MCF 10A (cell line): ENCODE results near the gene TULP3. TPM values are rescaled to one million over a fixed set of nuclear protein-coding genes. Genes with fewer than 3 reads are reported as not detected.
"Not testable (repeated sequence)": the region's sequence is repeated elsewhere in the genome, so short reads cannot be mapped to it uniquely, and the experiment has no call there.

Experiments
- BruUV-seq: library from RNA; stranded (reverse); fragments of 400-500 nt; replicated peaks from 2 replicates; lab custom pipeline; 2021; lab: Mats Ljungman, UMichigan
- CTCF ChIA-PET: fragments of 300-600 bp; sonication (Branson Sonifier 250); formaldehyde crosslinking; extraction: SDS; loops from one replicate; lab custom pipeline; 2021; ENCODE audit warnings: antibody characterized with exemption, inconsistent platforms; lab: Yijun Ruan, JAX
- POLR2A ChIA-PET: fragments of 300-600, 350-650 bp; sonication (Branson Sonifier 250); formaldehyde crosslinking; extraction: SDS; loops from one replicate; lab custom pipeline; 2020; ENCODE audit warnings: antibody characterized with exemption, inconsistent platforms; lab: Yijun Ruan, JAX
- DNase-seq: peaks from one replicate; pipeline ENCODE4 v3.0.0-alpha.2; 2018; ENCODE audit not compliant: unreplicated experiment
- H3K27ac Mint-ChIP-seq: one replicate; pipeline ENCODE4 v1.8.0; 2022; ENCODE audit warnings: mild to moderate bottlenecking, low read depth, mixed read lengths; ENCODE audit not compliant: unreplicated experiment
- H3K27me3 Mint-ChIP-seq: one replicate; pipeline ENCODE4 v1.8.0; 2022; ENCODE audit warnings: mixed read lengths; ENCODE audit not compliant: insufficient read depth, unreplicated experiment
- H3K36me3 Mint-ChIP-seq: one replicate; pipeline ENCODE4 v1.8.0; 2022; ENCODE audit warnings: mild to moderate bottlenecking, moderate library complexity, mixed read lengths; ENCODE audit not compliant: insufficient read depth, unreplicated experiment
- H3K4me1 Mint-ChIP-seq: one replicate; pipeline ENCODE4 v1.8.0; 2022; ENCODE audit warnings: mixed read lengths; ENCODE audit not compliant: insufficient read depth, unreplicated experiment
- H3K4me3 Mint-ChIP-seq: one replicate; pipeline ENCODE4 v1.8.0; 2022; ENCODE audit warnings: mild to moderate bottlenecking, moderate library complexity, mixed read lengths; ENCODE audit not compliant: unreplicated experiment
- H3K9me3 Mint-ChIP-seq: one replicate; pipeline ENCODE4 v1.8.0; 2022; ENCODE audit warnings: mixed read lengths; ENCODE audit not compliant: unreplicated experiment
- CTCF ChIP-seq: fragments of 200-600 bp; IDR thresholded peaks from one replicate; pipeline ENCODE4 v1.8.0; 2022; ENCODE audit warnings: antibody characterized with exemption, mild to moderate bottlenecking; ENCODE audit not compliant: unreplicated experiment
- intact Hi-C: fragments of 100-400 bp; cut with micrococcal nuclease; formaldehyde crosslinking; loops from 2 replicates; pipeline ENCODE4 v1.14.1; 2022
- total RNA-seq: library from RNA; stranded (reverse); gene quantifications from 2 replicates; pipeline ENCODE4 v1.2.3, GENCODE V29; 2022

TULP3 gene
- total RNA-seq, 1 experiment from 2014 or later, result 36.2 TPM

DNA sequence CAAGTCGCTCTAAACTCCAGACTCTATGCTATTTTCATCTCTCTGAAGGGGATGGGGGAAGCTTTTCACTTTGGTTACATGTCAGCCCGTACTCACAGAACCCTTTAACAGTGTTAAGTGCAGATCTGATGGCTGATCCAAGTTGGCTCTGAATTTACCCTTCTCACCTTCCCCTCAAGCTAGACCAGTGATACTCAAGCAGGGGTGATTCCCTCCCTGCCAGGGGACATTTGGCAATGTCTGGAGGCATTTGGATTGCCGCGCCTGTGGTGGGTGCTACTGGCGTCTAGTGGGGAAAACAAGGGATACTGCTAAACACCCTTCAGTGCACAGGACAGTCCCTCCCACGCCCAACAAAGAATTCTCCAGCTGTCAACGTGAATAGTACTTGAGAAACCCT, 27.8 kb upstream of the TULP3 start:
- POLR2A ChIA-PET, result interaction anchor here (1.0 kb wide), 1 partner anchor 8 kb away, joined by 4 read pairs; no protein-coding TSS in a partner anchor
- H3K27ac Mint-ChIP-seq, result no peak overlapping the region
- BruUV-seq, result no TSS peak
- no peak for TF ChIP-seq CTCF
- peaks cover 54% of the 10 kb centered on the region for H3K36me3 Mint-ChIP-seq
- no peaks in the 10 kb centered on the region for H3K4me1 Mint-ChIP-seq
- H3K9me3 Mint-ChIP-seq, result no peaks in the 10 kb centered on the region
- no peaks in the 10 kb centered on the region for H3K27me3 Mint-ChIP-seq
- intact Hi-C loops, result no loop called here
- no peak for DNase-seq
- no peak overlapping the region for H3K4me3 Mint-ChIP-seq
- CTCF ChIA-PET, result no interaction called here

GRCh38 chr12:2863402-2863801, 27.3 kb upstream of the TULP3 start:
- not testable (repeated sequence) for BruUV-seq

DNA sequence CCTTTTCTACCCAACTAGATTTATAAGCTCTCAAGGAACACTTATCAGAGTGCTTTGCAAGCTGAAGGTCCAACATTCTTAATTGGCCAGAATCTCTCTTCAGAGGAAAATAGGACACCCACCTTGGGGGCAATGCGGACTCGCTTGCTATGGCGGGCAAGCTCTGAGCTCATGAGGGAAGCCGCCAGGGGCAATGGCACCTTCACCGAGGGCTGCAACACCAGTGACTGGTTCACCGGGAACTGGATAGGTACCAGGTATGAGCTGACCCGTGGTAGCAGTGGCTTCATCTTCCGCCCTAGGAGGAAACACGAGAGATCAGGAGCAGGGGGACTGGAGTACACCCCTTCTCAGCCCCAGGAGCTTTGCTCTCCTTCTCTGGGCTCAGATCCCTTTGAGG, 26.5 kb upstream of the TULP3 start:
- Mint-ChIP-seq H3K9me3 (no peaks in the 10 kb centered on the region), H3K4me3 (no peak overlapping the region), H3K4me1 (no peaks in the 10 kb centered on the region), H3K27ac (no peak overlapping the region), H3K36me3 (peaks cover 64% of the 10 kb centered on the region), H3K27me3 (no peaks in the 10 kb centered on the region)
- TF ChIP-seq CTCF, result no peak
- BruUV-seq, result no TSS peak
- POLR2A ChIA-PET, result interaction anchor here (0.7 to 1.1 kb wide), 2 partner anchors 13 to 19 kb away, joined by 3 read pairs; partner anchors contain the start of genes FOXM1 and RHNO1
- intact Hi-C loops, result no loop called here
- CTCF ChIA-PET, result interaction anchor here (0.5 to 1.8 kb wide), 4 partner anchors 10 to 54 kb away, joined by 3 to 12 read pairs (median 3); no protein-coding TSS in a partner anchor
- DNase-seq, result no peak

More at GRCh38 chr12:2863402-2863801, 27.3 kb upstream of the TULP3 start:
- DNase-seq, H3K4me1 Mint-ChIP-seq, H3K9me3 Mint-ChIP-seq, H3K4me3 Mint-ChIP-seq, intact Hi-C loops, H3K27ac Mint-ChIP-seq, H3K27me3 Mint-ChIP-seq: not testable (repeated sequence)
- ChIA-PET POLR2A (interaction anchor here (1.0 kb wide), 1 partner anchor 9 kb away, joined by 4 read pairs; no protein-coding TSS in a partner anchor), CTCF (interaction anchor here (0.5 to 1.8 kb wide), 3 partner anchors 9 to 55 kb away, joined by 3 to 12 read pairs (median 3); no protein-coding TSS in a partner anchor)
- H3K36me3 Mint-ChIP-seq, result peaks cover 56% of the 10 kb centered on the region

GRCh38 chr12:2868986-2869632, 21.6 kb upstream of the TULP3 start:
- peaks cover 48% of the 10 kb centered on the region for H3K36me3 Mint-ChIP-seq
- H3K4me3 Mint-ChIP-seq, H3K9me3 Mint-ChIP-seq, intact Hi-C loops, H3K27me3 Mint-ChIP-seq, DNase-seq, BruUV-seq, H3K4me1 Mint-ChIP-seq, H3K27ac Mint-ChIP-seq: not testable (repeated sequence)
- CTCF ChIA-PET, result interaction anchor here (0.7 kb wide), 1 partner anchor 966 kb away, joined by 3 read pairs; no protein-coding TSS in a partner anchor
- POLR2A ChIA-PET, result interaction anchor here (0.6 kb wide), 1 partner anchor 22 kb away, joined by 3 read pairs; the partner anchor contains the start of gene TULP3
